ENCODE measurements around the gene TAOK3. TPM values are rescaled to one million over a fixed set of nuclear protein-coding genes. Genes with fewer than 3 reads are reported as not detected.
A peak's percentile ranks its signal among the peaks of the same experiment; 100 is the strongest.

The TAOK3 gene
- total RNA-seq, 1 experiment from 2014 or later = 11.6 TPM

DNA sequence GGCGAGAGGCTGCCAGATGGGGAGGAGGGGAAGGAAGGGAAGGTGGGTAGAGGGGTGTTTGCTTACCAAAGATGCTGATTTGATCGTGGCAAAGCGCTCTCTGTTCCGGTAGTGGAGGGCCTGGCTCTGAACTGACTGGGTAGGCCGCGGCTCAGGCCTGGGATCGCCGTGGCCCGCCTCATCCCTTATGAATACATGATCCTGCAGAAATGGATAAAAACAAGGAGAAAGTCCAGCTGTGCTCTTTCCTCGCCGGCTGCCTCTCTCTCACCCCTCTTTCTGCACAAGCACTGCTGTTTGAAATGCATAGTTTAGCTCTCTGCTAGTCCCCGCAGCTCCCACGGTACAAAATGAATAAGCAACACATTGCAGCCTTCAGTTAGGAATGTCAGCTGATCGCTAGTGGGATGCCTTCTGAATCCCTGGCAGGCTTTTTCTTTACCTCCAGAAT lies 182.9 kb downstream of the TAOK3 start:
- DNase-seq = peak; percentile 68 to 79
- Histone ChIP-seq H3K27ac (peak overlapping the region; percentile 48), H3K36me3 (no peaks in the 10 kb centered on the region)

DNA sequence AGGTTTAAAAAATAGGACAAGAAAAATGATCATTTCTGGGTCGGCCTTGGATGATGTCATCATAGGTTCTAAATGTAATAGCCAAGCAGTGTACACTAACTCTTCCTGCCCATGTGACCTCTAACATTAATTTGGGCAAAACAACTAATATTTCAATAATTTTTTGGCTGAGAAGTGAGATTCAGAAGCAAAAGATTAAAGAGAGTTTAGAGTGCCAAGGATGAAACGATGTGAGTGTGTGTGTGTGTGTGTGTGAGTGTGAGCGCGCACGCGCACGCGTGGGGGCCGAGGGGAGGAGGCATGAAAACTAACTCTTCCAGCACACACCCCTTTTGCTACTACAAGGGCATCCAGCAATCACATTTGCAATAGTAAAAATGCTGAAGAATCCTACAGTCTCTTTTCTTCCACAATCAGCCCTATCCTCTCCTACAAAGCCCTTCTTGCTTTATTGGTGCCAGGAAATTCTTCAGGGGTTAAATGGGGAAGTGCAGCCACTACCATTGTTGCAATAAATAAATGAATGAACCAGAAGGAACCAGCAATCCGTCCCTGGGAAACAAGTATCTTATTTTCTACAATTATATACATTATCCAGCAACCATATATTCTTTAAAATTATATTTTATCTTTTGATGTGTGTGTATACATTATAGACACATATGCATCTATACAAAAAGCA lies 183.9 kb downstream of the TAOK3 start:
- Histone ChIP-seq H3K4me3 (peak overlapping the region; percentile 55), H3K9me3 (replicated peaks) (no peaks in the 10 kb centered on the region), H3K27ac (peak overlapping the region; percentile 12), H3K27me3 (no peaks in the 10 kb centered on the region), H3K4me1 (peaks cover 9% of the 10 kb centered on the region), H3K36me3 (no peaks in the 10 kb centered on the region)
- peak; percentile 61 to 67 for DNase-seq

More for the DNA sequence above, 182.9 kb downstream of the TAOK3 start:
- H3K4me3 ChIP-seq = peak overlapping the region; percentile 55
- H3K4me1 ChIP-seq = peaks cover 9% of the 10 kb centered on the region
- H3K9me3 ChIP-seq (replicated peaks) = no peaks in the 10 kb centered on the region
- H3K27me3 ChIP-seq = no peaks in the 10 kb centered on the region

DNA sequence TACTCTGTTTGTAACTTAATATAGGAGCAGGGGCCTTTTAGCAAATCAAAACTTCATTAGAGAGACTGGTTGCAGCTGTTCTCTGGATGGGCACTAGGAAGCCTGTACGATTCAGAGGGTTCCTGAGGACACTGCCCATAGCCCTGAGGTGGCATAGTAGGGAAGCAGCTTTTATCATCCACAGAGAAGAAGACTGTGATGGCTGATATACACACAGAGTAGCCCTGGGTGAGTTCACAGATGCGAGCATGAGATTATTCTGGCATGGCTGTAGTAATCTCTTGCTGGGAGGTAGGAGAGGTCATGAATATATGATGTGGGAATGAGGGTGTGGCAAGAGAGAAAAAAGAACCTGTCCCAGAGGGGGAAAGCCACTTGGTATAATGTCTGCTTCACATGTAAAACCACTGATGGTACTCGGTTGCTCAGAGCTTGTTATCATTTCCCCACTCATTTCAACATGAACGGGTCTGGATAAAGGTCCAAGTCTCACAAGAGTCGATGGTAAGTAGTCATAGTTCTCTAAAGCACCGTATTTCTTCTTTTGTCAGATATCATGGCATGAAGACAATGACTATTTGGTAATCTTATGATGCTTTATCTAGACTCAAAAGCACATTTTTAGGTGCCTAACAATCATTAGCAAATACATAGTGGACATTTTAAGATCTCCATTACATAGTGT lies 184.8 kb downstream of the TAOK3 start:
- peak overlapping the region; percentile 55 for H3K4me3 ChIP-seq
- DNase-seq = peak; percentile 26 to 64
- H3K9me3 ChIP-seq (replicated peaks) = no peaks in the 10 kb centered on the region
- peak overlapping the region; percentile 12 for H3K27ac ChIP-seq
- no peaks in the 10 kb centered on the region for H3K36me3 ChIP-seq
- peaks cover 9% of the 10 kb centered on the region for H3K4me1 ChIP-seq
- H3K27me3 ChIP-seq = no peaks in the 10 kb centered on the region

DNA sequence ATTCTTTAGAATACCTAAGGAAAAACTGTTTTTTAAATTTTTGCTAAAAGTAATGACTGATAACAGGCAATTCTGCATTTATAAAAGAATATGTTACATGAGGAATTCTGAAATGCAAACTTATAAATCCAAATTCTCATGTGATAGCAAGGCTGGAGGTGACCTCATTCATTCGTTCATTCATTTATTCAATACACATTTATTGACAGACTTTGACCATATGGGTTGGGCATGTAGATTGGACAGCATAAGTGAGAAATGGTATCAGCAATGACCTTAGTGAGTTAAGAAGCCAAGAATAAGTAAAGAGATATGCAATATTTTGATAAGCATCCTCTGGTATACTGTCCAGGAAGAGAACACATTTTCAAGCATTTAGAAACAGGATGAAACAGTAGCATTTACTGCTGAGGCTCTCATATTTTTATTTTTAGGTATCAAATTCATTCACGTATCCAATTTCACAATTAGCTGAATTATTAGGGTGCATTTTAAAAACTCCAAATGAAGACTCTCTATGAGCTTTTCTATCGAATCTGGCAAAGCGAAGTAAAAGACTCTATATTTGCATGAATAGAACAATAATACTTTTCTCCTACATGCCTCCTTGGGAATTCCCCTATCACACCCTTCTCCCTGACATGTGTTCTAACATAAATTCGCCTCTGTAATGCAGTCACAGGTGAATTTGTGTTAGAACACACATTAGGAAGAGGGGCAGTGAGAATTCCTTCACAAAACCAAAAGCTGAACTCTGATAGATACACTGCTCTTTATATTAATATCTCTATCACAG lies 186.9 kb downstream of the TAOK3 start:
- Histone ChIP-seq H3K27ac (no peak overlapping the region), H3K36me3 (no peaks in the 10 kb centered on the region), H3K9me3 (replicated peaks) (no peaks in the 10 kb centered on the region), H3K27me3 (no peaks in the 10 kb centered on the region), H3K4me1 (peaks cover 9% of the 10 kb centered on the region), H3K4me3 (no peak overlapping the region)
- no peak for DNase-seq

DNA sequence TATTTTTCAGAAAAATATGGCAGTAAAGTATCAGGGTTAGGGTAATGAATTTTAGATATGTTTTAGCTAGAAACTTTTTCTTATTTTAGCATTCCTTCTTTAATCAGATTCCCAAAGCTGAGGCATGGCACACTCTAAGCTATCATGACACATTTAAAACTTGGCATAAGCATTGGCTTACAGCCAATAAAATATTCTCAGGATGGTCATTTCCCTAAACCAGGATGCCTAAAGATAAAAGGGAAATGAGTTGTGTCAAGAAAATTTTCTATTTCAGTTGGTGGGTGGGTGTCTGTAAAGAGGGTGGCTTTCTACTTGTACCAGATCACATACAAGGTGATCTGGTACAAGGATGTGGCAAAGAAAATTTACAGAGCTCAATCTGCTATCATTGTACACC lies 189.0 kb downstream of the TAOK3 start:
- Histone ChIP-seq H3K27me3 (no peaks in the 10 kb centered on the region), H3K4me1 (peaks cover 9% of the 10 kb centered on the region), H3K36me3 (no peaks in the 10 kb centered on the region), H3K27ac (no peak overlapping the region), H3K4me3 (no peak overlapping the region), H3K9me3 (replicated peaks) (no peaks in the 10 kb centered on the region)
- no peak for DNase-seq

DNA sequence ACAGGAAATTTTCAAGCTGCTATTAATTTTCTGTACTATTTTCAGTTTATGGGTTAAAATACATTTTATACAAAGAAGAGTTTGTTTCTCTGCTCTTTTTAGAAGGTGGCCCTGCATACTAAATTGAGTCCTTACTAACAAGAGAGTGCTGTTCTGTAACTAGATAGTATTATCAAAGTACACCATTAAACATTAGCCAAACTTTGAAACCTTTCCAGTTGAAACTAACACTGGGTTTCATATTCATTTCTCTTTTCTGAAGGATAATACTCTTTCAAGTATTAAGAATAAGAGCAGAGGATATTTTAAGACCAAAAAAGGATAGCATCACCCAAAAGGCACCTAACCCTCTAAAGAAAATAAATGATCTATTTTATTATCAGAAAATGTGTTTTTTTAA lies 189.6 kb downstream of the TAOK3 start:
- no peak overlapping the region for H3K27ac ChIP-seq
- H3K27me3 ChIP-seq = no peaks in the 10 kb centered on the region
- no peaks in the 10 kb centered on the region for H3K36me3 ChIP-seq
- no peak overlapping the region for H3K4me3 ChIP-seq
- H3K9me3 ChIP-seq (replicated peaks) = no peaks in the 10 kb centered on the region
- no peak for DNase-seq
- peaks cover 9% of the 10 kb centered on the region for H3K4me1 ChIP-seq

DNA sequence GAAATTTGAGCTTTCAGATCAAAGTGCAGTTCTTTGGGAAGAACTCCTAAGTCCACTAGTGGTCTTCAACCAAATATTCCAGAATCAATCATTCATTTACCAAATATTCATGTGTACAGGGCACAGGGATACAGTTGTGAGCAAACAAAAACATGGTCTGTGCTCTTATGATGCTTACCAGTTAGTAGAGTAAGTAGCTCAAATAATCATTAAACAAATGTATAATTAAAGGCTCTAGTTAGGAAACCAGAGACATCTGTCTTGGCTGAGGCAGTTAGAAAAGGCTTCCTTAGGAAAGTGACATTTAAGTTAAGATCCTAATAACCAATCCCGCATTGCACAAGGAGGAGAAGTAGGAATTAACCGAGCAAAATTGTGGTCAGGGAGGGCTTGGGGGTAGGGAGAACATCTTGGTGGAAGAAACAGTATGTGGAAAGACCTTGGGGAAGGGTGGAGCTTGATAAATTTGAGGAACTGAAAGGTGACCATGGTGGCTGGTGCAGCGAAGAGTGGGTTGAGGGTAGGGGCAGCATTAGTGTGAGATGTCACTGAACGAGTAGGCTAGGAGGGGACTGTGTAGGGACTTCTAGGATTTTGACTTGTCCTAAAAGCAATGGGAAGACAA lies 196.8 kb downstream of the TAOK3 start:
- Histone ChIP-seq H3K27ac (no peak overlapping the region), H3K9me3 (replicated peaks) (no peaks in the 10 kb centered on the region), H3K36me3 (peaks cover 7% of the 10 kb centered on the region), H3K27me3 (no peaks in the 10 kb centered on the region), H3K4me3 (no peak overlapping the region), H3K4me1 (no peaks in the 10 kb centered on the region)
- no peak for DNase-seq

DNA sequence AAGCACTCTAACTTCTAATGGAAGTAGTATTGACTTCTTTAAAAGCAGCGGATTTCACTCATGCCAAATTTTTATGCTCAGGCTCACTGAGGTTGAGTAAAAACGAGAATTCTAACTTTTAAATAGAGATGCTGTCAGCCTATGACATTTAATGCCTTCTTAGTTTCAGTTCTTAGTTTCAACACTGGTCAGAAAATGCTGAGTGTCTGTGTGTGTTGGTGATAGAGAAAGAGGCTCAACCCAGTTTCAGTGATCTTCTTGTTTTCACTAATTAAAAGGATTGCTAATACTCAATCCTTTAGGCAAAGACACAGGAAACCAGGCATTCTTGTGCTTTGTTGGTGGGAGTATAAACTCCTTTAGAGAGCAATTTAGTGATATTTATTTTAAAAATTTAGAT lies 205.8 kb downstream of the TAOK3 start:
- peaks cover 7% of the 10 kb centered on the region; the same call in 1 of the 2 replicates for H3K36me3 ChIP-seq
- H3K4me3 ChIP-seq = no peak overlapping the region
- no peak overlapping the region for H3K27ac ChIP-seq
- no peaks in the 10 kb centered on the region for H3K27me3 ChIP-seq
- DNase-seq = no peak
- no peaks in the 10 kb centered on the region for H3K4me1 ChIP-seq
- no peaks in the 10 kb centered on the region for H3K9me3 ChIP-seq (replicated peaks)

DNA sequence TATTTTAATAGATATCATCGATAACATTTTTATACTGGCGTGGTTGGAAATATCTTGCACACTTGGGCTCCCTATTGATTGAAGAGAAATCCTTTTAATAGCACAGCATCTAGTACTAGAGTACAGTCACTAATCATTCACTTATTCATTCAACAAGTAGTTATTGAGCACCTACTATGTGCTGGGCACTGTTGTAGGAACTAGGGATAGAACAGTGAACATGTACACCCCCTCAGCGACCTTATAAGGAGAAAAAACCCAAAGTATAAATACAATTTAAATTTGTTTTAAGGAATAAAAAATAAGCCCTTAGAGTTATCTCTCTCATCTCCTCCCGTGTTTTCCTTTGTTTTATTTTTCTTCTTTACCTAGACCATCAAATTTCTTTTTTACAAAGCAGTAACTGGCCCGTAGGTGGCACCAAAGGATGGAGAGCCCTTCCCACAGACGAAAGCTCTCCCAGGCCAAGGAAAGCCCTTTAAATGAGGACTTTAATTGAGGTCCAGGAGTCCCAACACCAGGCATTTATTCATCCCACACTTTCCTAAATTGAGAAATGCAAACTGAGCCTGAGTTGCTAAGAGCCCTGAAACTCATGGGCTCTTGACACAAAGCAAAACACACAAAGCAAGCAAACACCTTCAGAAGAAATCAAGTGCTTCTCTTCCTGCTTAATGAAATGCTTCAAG lies 207.8 kb downstream of the TAOK3 start:
- Histone ChIP-seq H3K4me3 (no peak overlapping the region), H3K36me3 (peaks cover 8% of the 10 kb centered on the region; the same call in 1 of the 2 replicates)
- peak; percentile 4 to 34 for DNase-seq

DNA sequence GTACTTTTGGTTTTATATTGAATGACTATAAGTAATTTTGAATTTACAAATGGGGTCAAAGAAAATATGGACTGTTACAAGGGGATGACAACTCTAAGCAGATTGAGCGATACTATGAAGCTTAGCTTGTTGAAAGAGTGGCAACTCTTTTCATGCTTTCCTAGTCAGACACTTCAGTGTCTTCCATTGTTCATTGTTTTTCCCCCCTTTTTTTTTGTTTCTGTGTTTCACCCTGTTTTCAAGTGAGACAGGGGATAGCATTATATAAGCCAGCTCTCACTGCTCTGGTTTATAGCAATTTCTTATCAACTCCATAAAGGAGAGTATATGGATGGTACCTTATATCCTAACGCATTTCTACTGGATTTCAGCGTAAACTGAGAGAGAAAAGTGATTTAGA lies 212.2 kb downstream of the TAOK3 start:
- H3K27ac ChIP-seq = no peak overlapping the region
- no peak overlapping the region for H3K4me3 ChIP-seq
- peaks cover 11% of the 10 kb centered on the region; the same call in 1 of the 2 replicates for H3K36me3 ChIP-seq
- no peaks in the 10 kb centered on the region for H3K9me3 ChIP-seq (replicated peaks)
- no peaks in the 10 kb centered on the region for H3K27me3 ChIP-seq
- no peaks in the 10 kb centered on the region for H3K4me1 ChIP-seq
- DNase-seq = no peak

More for the DNA sequence above, 207.8 kb downstream of the TAOK3 start:
- Histone ChIP-seq H3K27me3 (no peaks in the 10 kb centered on the region), H3K27ac (no peak overlapping the region), H3K9me3 (replicated peaks) (no peaks in the 10 kb centered on the region), H3K4me1 (no peaks in the 10 kb centered on the region)

DNA sequence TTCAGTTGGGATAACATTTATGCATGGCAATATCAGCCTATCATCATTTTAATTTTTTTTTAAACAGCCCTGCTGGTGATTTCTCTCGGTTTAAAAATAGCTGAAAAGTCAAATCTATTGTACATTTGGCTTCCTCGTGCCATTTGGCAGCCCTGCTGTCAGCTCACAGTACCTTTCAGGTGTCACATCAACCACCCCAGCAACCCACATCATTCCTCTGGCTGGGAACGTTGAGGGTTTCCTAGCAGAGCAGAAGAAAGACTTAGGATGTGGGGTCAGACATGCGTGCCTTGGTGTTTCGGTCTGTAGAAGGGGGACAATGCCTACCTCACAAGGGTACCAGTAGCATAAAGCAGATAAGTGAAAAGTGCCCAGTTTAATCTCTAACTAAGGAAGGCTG lies 221.0 kb downstream of the TAOK3 start:
- H3K4me1 ChIP-seq = no peaks in the 10 kb centered on the region
- no peaks in the 10 kb centered on the region for H3K36me3 ChIP-seq
- H3K4me3 ChIP-seq = no peak overlapping the region
- DNase-seq = no peak
- H3K9me3 ChIP-seq (replicated peaks) = no peaks in the 10 kb centered on the region
- no peaks in the 10 kb centered on the region for H3K27me3 ChIP-seq
- no peak overlapping the region for H3K27ac ChIP-seq

DNA sequence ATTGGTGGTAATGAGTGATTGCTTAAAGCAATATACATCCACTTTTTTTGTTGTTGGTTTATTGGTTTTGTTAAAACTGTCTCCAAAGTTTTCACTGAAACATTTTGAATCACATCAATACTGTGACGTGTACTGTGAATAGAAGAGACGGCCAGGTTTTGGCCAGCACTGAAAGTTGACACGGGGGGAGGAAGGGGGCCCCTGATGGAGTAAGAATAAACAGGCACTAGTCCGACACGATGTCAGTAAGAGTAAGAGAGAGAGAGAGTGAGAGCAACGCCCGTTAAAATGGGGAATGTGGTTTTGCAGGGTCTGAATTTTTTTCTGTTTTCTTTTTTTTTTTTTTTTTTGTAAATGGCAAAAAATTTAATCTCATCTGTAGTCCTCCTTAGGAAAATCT lies 222.1 kb downstream of the TAOK3 start:
- Histone ChIP-seq H3K4me1 (no peaks in the 10 kb centered on the region), H3K4me3 (no peak overlapping the region), H3K36me3 (peaks cover 5% of the 10 kb centered on the region; the same call in 1 of the 2 replicates), H3K27me3 (no peaks in the 10 kb centered on the region), H3K9me3 (replicated peaks) (no peaks in the 10 kb centered on the region), H3K27ac (no peak overlapping the region)
- DNase-seq = no peak

DNA sequence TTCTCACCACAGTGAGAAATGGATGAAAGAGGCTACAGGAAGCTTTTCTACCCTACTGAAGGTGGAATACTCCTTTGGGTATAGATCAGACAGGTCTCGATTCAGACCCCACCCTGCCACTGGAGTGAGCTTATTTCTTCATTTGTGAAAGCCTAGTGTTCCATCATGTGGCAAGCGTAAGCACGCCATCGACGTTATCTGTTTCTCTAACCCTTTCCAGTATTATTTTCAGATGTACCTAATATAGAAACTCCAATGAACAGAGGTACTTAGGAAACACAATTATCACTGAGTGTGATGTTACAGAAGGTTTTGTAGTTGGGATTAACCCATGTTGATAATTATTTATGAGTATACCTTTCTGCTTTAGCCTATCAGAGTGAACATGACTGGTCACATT lies 224.4 kb downstream of the TAOK3 start:
- Histone ChIP-seq H3K4me1 (no peaks in the 10 kb centered on the region), H3K4me3 (no peak overlapping the region), H3K9me3 (replicated peaks) (no peaks in the 10 kb centered on the region), H3K27ac (no peak overlapping the region), H3K27me3 (no peaks in the 10 kb centered on the region), H3K36me3 (peaks cover 13% of the 10 kb centered on the region; the same call in 1 of the 2 replicates)
- DNase-seq = no peak

DNA sequence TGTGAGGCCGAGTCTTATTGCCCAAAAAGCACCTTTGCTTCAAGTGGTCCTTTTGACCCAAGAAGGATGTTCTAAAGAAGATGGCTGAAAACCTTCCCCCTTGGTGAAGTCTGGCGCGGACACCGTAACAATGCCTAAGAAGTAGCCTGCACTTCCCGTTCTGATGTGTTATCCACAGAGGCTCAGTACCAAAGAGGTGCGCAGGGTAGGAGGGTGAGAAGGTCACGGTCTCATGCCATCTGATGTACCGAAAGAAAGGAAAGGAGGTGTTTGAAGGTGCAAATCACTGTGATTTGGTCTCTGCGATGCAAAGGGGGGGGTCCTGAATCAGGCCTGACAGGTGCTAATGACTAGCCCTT lies 226.9 kb downstream of the TAOK3 start:
- H3K27me3 ChIP-seq = no peaks in the 10 kb centered on the region
- peaks cover 29% of the 10 kb centered on the region for H3K36me3 ChIP-seq

More for the DNA sequence above, 226.9 kb downstream of the TAOK3 start:
- no peaks in the 10 kb centered on the region for H3K4me1 ChIP-seq
- no peak for DNase-seq
- no peak overlapping the region for H3K4me3 ChIP-seq
- H3K9me3 ChIP-seq (replicated peaks) = no peaks in the 10 kb centered on the region
- no peak overlapping the region for H3K27ac ChIP-seq
